ENCODE measurements around the gene CMC1.

DNA sequence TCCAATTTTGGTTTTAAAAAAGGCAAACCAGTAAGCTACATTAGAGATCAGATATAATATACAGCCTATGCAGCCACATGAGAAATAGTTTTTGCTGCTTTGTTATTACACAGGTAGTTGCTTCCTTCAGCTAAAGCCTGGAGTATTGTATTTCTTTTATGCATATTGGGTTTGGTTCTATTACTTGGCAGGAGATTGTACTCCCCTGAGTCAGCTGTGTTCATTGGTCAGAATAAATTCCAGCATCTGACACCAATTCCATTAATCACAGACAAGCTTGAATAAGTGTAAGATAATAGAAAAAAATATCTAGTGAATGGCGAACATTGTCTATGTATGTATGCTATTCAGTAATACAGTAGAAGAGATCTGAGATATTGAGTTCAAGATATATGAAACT lies 81.0 kb downstream of the CMC1 start:
- TF ChIP-seq CTCF (IDR thresholded peaks at IDR 0.05), result no peak
- TF ChIP-seq POLR2A (IDR thresholded peaks at IDR 0.05), result no peak

Data from upper lobe of left lung (tissue), 4 donors.